ENCODE results near the gene MEPE. TPM values are rescaled to one million over a fixed set of nuclear protein-coding genes. Genes with fewer than 3 reads are reported as not detected.

The MEPE gene
- total and polyA plus RNA-seq, 2 donors (not counting 1 experiment from before 2014, with no cell fraction given): not detected

DNA sequence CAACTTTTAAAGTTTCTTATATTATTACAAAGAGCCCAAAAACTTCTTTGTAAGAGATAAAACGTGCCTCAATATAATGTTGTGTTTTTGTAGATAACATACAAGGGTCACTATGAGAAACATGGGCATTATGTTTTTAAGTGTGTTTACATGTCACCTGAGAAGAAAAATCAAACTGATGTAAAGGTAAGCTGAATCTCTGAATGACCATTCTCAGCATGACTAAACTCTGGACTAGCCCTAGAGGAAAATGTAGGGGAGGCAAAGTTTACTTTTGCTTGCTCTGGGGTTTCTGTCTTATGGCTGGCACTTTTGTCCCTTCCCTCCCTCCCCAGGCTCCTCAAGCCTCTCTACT is 6.8 kb downstream of the MEPE start:
- POLR2A ChIA-PET: no interaction called here
- no peak for DNase-seq
- Histone ChIP-seq H3K4me3 (ENCODE audit: control extremely low read depth in 1 of 5, extremely low read depth in 1 of 5, insufficient read depth in 1 of 5, low read depth in 2 of 5, low read length in 4 of 5) (no peak overlapping the region), H3K9me3 (ENCODE audit: control extremely low read depth in 1 of 3, control insufficient read depth in 2 of 3, insufficient read depth in 1 of 3, low read length in 2 of 3) (no peaks in the 10 kb centered on the region), H4K20me1 (ENCODE audit: control insufficient read depth, insufficient read depth, low read length, poor library complexity, severe bottlenecking) (no peaks in the 10 kb centered on the region), H3K4me2 (replicated peaks; ENCODE audit: low read depth, low read length, poor library complexity, severe bottlenecking) (no peak overlapping the region), H3K4me1 (ENCODE audit: control insufficient read depth in 2 of 2, insufficient read depth in 2 of 2, low read length in 2 of 2) (no peaks in the 10 kb centered on the region), H3K79me2 (ENCODE audit: control insufficient read depth, insufficient read depth, low read length) (no peaks in the 10 kb centered on the region), H3K9ac (ENCODE audit: low read length) (no peak overlapping the region), H3K27ac (ENCODE audit: low read length in 2 of 2) (no peak overlapping the region), H2AFZ (ENCODE audit: insufficient read depth, low read depth, low read length, poor library complexity, severe bottlenecking) (no peak overlapping the region), H3K36me3 (replicated peaks in 1 of 2; ENCODE audit: control extremely low read depth in 1 of 2, control insufficient read depth in 1 of 2, extremely low read depth in 1 of 2, insufficient read depth in 2 of 2, low read length in 1 of 2) (no peaks in the 10 kb centered on the region), H3K27me3 (replicated peaks in 1 of 4; ENCODE audit: control extremely low read depth in 1 of 4, control insufficient read depth in 3 of 4, insufficient read depth in 4 of 4, low read length in 3 of 4) (no peaks in the 10 kb centered on the region)
- no peaks in the 10 kb centered on the region for H3K9me3 Mint-ChIP-seq (ENCODE audit: insufficient read depth)
- ATAC-seq (ENCODE audit: low read depth): no peak
- CTCF ChIA-PET: interaction anchor here (1.1 to 1.4 kb wide), 4 partner anchors 8 to 372 kb away, joined by 3 to 5 read pairs (median 5); no protein-coding TSS in a partner anchor
- TF ChIP-seq EZH2 (IDR thresholded peaks at IDR 0.05; ENCODE audit: borderline replicate concordance, insufficient read depth, low read depth, low read length, poor library complexity, severe bottlenecking): no peak
- TF ChIP-seq, protein P1, sequence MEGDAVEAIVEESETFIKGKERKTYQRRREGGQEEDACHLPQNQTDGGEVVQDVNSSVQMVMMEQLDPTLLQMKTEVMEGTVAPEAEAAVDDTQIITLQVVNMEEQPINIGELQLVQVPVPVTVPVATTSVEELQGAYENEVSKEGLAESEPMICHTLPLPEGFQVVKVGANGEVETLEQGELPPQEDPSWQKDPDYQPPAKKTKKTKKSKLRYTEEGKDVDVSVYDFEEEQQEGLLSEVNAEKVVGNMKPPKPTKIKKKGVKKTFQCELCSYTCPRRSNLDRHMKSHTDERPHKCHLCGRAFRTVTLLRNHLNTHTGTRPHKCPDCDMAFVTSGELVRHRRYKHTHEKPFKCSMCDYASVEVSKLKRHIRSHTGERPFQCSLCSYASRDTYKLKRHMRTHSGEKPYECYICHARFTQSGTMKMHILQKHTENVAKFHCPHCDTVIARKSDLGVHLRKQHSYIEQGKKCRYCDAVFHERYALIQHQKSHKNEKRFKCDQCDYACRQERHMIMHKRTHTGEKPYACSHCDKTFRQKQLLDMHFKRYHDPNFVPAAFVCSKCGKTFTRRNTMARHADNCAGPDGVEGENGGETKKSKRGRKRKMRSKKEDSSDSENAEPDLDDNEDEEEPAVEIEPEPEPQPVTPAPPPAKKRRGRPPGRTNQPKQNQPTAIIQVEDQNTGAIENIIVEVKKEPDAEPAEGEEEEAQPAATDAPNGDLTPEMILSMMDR (IDR thresholded peaks at IDR 0.05): peak; percentile 9
- no CpG with 5 or more reads among the region's 1 CpG for WGBS (ENCODE audit: insufficient coverage)
- no peak overlapping the region for H3K27ac Mint-ChIP-seq
- peaks cover 19% of the 10 kb centered on the region for H3K27me3 Mint-ChIP-seq
- H3K4me1 Mint-ChIP-seq: no peaks in the 10 kb centered on the region
- intact Hi-C loops (cut with micrococcal nuclease): loop anchor here (10.0 kb wide), 1 partner anchor 165 kb away; no protein-coding TSS in a partner anchor
- no peak overlapping the region for H3K4me3 Mint-ChIP-seq

DNA sequence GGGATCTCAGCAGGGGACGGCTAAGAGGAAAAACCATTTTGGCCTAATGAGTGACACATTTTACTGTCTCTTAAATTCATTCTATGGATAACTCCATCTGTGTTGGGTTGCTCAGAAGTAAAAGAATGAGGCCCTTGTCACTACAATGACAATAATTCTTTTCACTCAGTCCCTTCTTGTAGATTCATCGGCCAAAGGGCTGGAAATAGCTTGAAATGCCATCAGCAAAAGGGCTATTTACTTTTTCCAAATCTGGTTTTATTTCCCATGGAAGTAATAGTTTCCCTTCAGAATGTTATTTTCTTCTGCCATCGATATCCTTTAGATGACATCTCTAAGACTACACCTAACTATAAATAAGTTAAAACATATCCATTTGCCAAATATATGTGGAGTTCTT is 7.4 kb downstream of the MEPE start:
- intact Hi-C loops (cut with micrococcal nuclease): no loop called here
- no peak overlapping the region for H2AFZ ChIP-seq (ENCODE audit: insufficient read depth, low read depth, low read length, poor library complexity, severe bottlenecking)
- TF ChIP-seq EZH2 (IDR thresholded peaks at IDR 0.05; ENCODE audit: borderline replicate concordance, insufficient read depth, low read depth, low read length, poor library complexity, severe bottlenecking): no peak
- TF ChIP-seq, protein P1 (IDR thresholded peaks at IDR 0.05): no peak
- Mint-ChIP-seq H3K27ac (no peak overlapping the region), H3K27me3 (peaks cover 20% of the 10 kb centered on the region), H3K4me3 (no peak overlapping the region), H3K4me1 (no peaks in the 10 kb centered on the region), H3K9me3 (ENCODE audit: insufficient read depth) (no peaks in the 10 kb centered on the region)
- no peak overlapping the region for H3K4me3 ChIP-seq (ENCODE audit: control extremely low read depth in 1 of 5, extremely low read depth in 1 of 5, insufficient read depth in 1 of 5, low read depth in 2 of 5, low read length in 4 of 5)
- DNase-seq: no peak
- CTCF ChIA-PET: interaction anchor here (1.1 to 1.4 kb wide), 2 partner anchors 11 to 372 kb away, joined by 3 to 5 read pairs; no protein-coding TSS in a partner anchor
- ATAC-seq (ENCODE audit: low read depth): no peak
- POLR2A ChIA-PET: no interaction called here
- H3K36me3 ChIP-seq (replicated peaks in 1 of 2; ENCODE audit: control extremely low read depth in 1 of 2, control insufficient read depth in 1 of 2, extremely low read depth in 1 of 2, insufficient read depth in 2 of 2, low read length in 1 of 2): no peaks in the 10 kb centered on the region
- H3K4me2 ChIP-seq (replicated peaks; ENCODE audit: low read depth, low read length, poor library complexity, severe bottlenecking): no peak overlapping the region
- WGBS (ENCODE audit: insufficient coverage): no CpG with 5 or more reads among the region's 3 CpGs
- no peaks in the 10 kb centered on the region for H3K79me2 ChIP-seq (ENCODE audit: control insufficient read depth, insufficient read depth, low read length)
- no peak overlapping the region for H3K9ac ChIP-seq (ENCODE audit: low read length)
- H3K27ac ChIP-seq (ENCODE audit: low read length in 2 of 2): no peak overlapping the region
- H3K4me1 ChIP-seq (ENCODE audit: control insufficient read depth in 2 of 2, insufficient read depth in 2 of 2, low read length in 2 of 2): no peaks in the 10 kb centered on the region
- no peaks in the 10 kb centered on the region for H3K9me3 ChIP-seq (ENCODE audit: control extremely low read depth in 1 of 3, control insufficient read depth in 2 of 3, insufficient read depth in 1 of 3, low read length in 2 of 3)
- no peaks in the 10 kb centered on the region for H3K27me3 ChIP-seq (replicated peaks in 1 of 4; ENCODE audit: control extremely low read depth in 1 of 4, control insufficient read depth in 3 of 4, insufficient read depth in 4 of 4, low read length in 3 of 4)
- H4K20me1 ChIP-seq (ENCODE audit: control insufficient read depth, insufficient read depth, low read length, poor library complexity, severe bottlenecking): no peaks in the 10 kb centered on the region
